Ishikawa (cell line): ENCODE data around the gene DEFB131B.

ENCODE experiments used
- CREB1 ChIP-seq: IDR thresholded peaks from 2 replicates; pipeline ENCODE4 v1.6.1; 2012; ENCODE audit warnings: low read depth
- EGR1 ChIP-seq: IDR thresholded peaks from 2 replicates; pipeline ENCODE4 v1.6.1; 2012
- EP300 ChIP-seq: IDR thresholded peaks from 2 replicates; pipeline ENCODE4 v1.6.1; 2012; ENCODE audit warnings: borderline replicate concordance
- MAX ChIP-seq: IDR thresholded peaks from 2 replicates; pipeline ENCODE4 v1.6.1; 2012
- NFIC ChIP-seq: IDR thresholded peaks from 2 replicates; pipeline ENCODE4 v1.6.1; 2012
- RAD21 ChIP-seq: IDR thresholded peaks from 2 replicates; pipeline ENCODE4 v1.6.1; 2012; ENCODE audit warnings: low read depth
- REST ChIP-seq: IDR thresholded peaks from 2 replicates; pipeline ENCODE4 v1.6.1; 2012; ENCODE audit warnings: low read depth, mild to moderate bottlenecking
- TAF1 ChIP-seq: IDR thresholded peaks from 2 replicates; pipeline ENCODE4 v1.6.1; 2012; ENCODE audit warnings: low read depth, mild to moderate bottlenecking
- TCF12 ChIP-seq: IDR thresholded peaks from 2 replicates; pipeline ENCODE4 v1.6.1; 2012; ENCODE audit warnings: low read depth
- TEAD4 ChIP-seq: IDR thresholded peaks from 2 replicates; pipeline ENCODE4 v1.6.1; 2012
- USF1 ChIP-seq: IDR thresholded peaks from 2 replicates; pipeline ENCODE4 v1.6.1; 2012
- YY1 ChIP-seq: IDR thresholded peaks from 2 replicates; pipeline ENCODE4 v1.6.1; 2012; ENCODE audit warnings: low read depth
- ZBTB7A ChIP-seq: IDR thresholded peaks from 2 replicates; pipeline ENCODE4 v1.6.1; 2012; ENCODE audit warnings: low read depth

- TF ChIP-seq NFIC (no peak), REST (no peak), USF1 (no peak), YY1 (no peak), EP300 (no peak), RAD21 (no peak), MAX (no peak), CREB1 (no peak), TCF12 (no peak), TAF1 (no peak), ZBTB7A (no peak), EGR1 (no peak), TEAD4 (no peak)
Measured at GRCh38 chr11:71908218-71908617, 30.0 kb downstream of the DEFB131B start.
